ENCODE measurements around the gene N4BP2L2. TPM values are rescaled to one million over a fixed set of nuclear protein-coding genes. Genes with fewer than 3 reads are reported as not detected.
A peak's percentile ranks its signal among the peaks of the same experiment; 100 is the strongest.

The N4BP2L2 gene
- total and polyA plus RNA-seq, 2 of the 13 experiments (the other 11 are each of a cell fraction or from before 2014, with no cell fraction given): 58.9 to 81.2 TPM

- peak; percentile 21; the same call in 1 of the 2 replicates for TF ChIP-seq PAXIP1 (CRISPR knock-in tag; conservative IDR thresholded peaks at IDR 0.05)
- no peak for TF ChIP-seq RORA (CRISPR knock-in tag; IDR thresholded peaks at IDR 0.05)
- peak; percentile 98 for TF ChIP-seq POGZ (CRISPR knock-in tag; IDR thresholded peaks at IDR 0.05)
- TF ChIP-seq KDM3A (CRISPR knock-in tag; IDR thresholded peaks at IDR 0.05; ENCODE audit: low read depth): peak; percentile 79; the same call in 1 of the 2 replicates
- TF ChIP-seq ZC3H13 (CRISPR knock-in tag; IDR thresholded peaks at IDR 0.05): 0 out of 2 replicates have a peak, but pooled peaks have one; percentile 49
- TF ChIP-seq ZNF276 (CRISPR knock-in tag; IDR thresholded peaks at IDR 0.05; ENCODE audit: low read depth): peak; percentile 79; the same call in 1 of the 2 replicates
- TF ChIP-seq ZNF225 (CRISPR knock-in tag; IDR thresholded peaks at IDR 0.05): 0 out of 2 replicates have a peak, but pooled peaks have one; percentile 23
- TF ChIP-seq TMF1 (CRISPR knock-in tag; IDR thresholded peaks at IDR 0.05; ENCODE audit: low read depth): no peak
- 0 out of 2 replicates have a peak, but pooled peaks have one; percentile 52 for TF ChIP-seq ZNF567 (CRISPR knock-in tag; IDR thresholded peaks at IDR 0.05; ENCODE audit: borderline replicate concordance)
- TF ChIP-seq PHF5A (CRISPR knock-in tag; IDR thresholded peaks at IDR 0.05; ENCODE audit: low read depth, unreplicated experiment): no peak
- TF ChIP-seq ZBTB38 (CRISPR knock-in tag; IDR thresholded peaks at IDR 0.05): peak; percentile 65; the same call in 1 of the 2 replicates
- TF ChIP-seq ZNF430 (CRISPR knock-in tag; IDR thresholded peaks at IDR 0.05): no peak; the same call in 1 of the 2 replicates
- TF ChIP-seq ZNF275 (CRISPR knock-in tag; IDR thresholded peaks at IDR 0.05; ENCODE audit: borderline replicate concordance): no peak
- no peak for TF ChIP-seq ZNF24 (IDR thresholded peaks at IDR 0.05)
- TF ChIP-seq NCOA2 (CRISPR knock-in tag; IDR thresholded peaks at IDR 0.05): no peak
- peak; percentile 75 for TF ChIP-seq THAP11 (CRISPR knock-in tag; IDR thresholded peaks at IDR 0.05)
- peak; percentile 76; the same call in 1 of the 2 replicates for TF ChIP-seq BORCS8-MEF2B (CRISPR knock-in tag; IDR thresholded peaks at IDR 0.05)
- TF ChIP-seq HDAC2 (CRISPR knock-in tag; IDR thresholded peaks at IDR 0.05): peak; percentile 49; the same call in 1 of the 2 replicates
- TF ChIP-seq ZSCAN31 (CRISPR knock-in tag; IDR thresholded peaks at IDR 0.05; ENCODE audit: low read depth): peak; percentile 55
- no peak for TF ChIP-seq THRA (CRISPR knock-in tag; IDR thresholded peaks at IDR 0.05; ENCODE audit: borderline replicate concordance)
These were observed 47.7 kb upstream of the N4BP2L2 start, which contains the start of gene PDS5B (continued) for GRCh38 chr13:32586080-32586900.
